Superior temporal gyrus (tissue), 1 donor: ENCODE measurements around the gene CORO7.
"Not testable (repeated sequence)": the region's sequence is repeated elsewhere in the genome, so short reads cannot be mapped to it uniquely, and the experiment has no call there.

Experiments
- DNase-seq: peaks from one replicate; pipeline ENCODE4 v3.0.0-alpha.2; 2016; ENCODE audit errors: extremely low spot score

The CORO7 gene

DNA sequence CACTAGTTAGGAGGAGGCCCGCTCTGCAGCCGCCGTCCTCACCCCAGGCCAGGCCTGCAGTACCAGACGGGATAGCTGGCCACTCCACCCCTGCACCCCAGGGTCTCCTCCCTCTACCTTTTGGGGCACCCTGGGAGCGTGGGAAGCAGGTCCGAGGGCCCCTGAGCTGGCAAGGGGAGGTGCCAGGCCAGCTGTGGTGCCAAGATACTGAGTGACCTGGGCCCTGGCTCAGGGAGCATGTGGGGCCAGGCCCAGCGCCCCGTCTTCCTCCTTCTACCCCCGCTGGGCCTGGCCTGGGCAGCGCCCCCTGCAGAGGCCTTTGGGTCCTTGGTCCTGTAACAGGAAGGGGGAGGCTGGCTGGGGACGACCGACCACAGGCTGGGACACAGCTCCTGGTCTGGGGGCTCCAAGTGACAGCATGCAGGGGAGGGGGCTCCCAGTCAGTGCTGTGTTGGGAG is 78.2 kb downstream of the CORO7 start:
- no peak for DNase-seq

DNA sequence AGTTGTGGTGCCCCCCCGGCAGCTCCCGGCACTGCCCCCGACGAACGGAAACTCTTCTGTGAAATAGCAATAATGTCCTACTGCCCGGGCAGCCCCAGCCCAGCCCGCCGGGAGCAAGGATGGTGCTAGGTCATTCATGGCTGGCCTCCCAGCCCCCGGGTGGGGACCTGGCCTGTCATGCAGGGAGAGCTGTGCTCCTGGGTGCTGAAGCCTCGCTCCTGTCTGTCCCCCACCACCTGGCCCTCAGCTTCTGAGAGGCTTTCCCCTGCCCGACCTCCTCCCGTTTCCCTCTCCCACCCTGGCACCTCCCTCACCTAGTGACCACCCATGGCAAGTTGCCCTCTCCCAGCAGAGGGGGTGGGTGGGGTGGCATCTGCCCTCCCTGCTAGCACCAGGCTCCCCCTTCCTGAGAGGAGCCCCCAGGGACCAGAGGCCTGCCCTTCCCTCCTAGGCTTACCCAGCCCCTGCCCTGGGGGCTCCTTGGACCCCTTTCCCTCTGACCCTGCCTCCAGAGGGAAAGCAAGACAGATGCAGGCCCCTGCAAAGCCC is 78.8 kb downstream of the CORO7 start:
- no peak for DNase-seq

DNA sequence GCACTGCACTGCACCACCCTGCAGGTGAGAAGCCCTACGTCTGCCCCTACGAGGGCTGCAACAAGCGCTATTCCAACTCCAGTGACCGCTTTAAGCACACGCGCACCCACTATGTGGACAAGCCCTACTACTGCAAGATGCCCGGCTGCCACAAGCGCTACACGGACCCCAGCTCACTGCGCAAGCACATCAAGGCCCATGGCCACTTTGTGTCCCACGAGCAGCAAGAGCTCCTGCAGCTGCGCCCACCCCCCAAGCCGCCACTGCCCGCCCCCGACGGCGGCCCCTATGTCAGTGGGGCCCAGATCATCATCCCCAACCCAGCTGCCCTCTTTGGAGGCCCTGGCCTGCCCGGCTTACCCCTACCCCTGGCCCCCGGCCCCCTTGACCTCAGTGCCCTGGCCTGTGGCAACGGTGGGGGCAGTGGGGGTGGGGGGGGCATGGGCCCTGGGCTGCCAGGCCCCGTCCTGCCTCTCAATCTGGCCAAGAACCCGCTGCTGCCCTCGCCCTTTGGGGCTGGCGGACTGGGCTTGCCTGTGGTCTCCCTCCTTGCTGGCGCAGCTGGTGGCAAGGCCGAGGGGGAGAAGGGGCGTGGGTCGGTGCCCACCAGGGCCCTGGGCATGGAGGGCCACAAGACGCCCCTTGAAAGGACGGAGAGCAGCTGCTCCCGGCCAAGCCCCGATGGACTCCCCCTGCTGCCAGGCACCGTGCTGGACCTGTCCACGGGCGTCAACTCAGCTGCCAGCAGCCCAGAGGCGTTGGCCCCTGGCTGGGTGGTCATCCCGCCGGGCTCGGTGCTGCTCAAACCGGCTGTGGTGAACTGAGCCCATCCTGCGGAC is 79.5 kb downstream of the CORO7 start:
- DNase-seq = no peak

DNA sequence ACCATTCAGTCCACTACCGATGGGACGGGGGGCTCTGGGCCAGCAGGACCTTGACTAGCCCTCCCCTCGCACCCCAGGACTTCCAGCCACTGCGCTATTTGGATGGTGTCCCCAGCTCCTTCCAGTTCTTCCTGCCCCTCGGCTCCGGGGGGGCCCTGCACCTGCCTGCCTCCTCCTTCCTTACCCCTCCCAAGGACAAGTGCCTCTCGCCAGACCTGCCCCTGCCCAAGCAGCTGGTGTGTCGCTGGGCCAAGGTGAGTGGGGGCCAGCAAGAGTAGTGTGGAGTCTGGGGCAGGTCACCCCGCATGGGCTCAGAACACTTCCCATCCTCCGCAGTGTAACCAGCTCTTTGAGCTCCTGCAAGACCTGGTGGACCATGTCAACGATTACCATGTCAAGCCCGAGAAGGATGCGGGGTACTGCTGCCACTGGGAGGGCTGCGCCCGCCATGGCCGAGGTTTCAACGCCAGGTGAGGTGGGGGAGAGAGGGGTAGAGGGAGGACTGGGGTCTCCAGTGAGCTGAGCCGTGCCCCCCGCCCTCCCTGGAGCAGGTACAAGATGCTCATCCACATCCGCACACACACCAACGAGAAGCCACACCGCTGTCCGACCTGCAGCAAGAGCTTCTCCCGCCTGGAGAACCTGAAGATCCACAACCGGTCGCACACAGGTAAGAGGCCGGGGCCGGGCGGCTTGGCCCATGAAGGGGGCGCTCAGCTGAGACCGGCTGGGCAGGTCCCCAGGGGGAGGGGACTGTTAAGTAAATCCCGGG is 81.5 kb downstream of the CORO7 start:
- no peak for DNase-seq

DNA sequence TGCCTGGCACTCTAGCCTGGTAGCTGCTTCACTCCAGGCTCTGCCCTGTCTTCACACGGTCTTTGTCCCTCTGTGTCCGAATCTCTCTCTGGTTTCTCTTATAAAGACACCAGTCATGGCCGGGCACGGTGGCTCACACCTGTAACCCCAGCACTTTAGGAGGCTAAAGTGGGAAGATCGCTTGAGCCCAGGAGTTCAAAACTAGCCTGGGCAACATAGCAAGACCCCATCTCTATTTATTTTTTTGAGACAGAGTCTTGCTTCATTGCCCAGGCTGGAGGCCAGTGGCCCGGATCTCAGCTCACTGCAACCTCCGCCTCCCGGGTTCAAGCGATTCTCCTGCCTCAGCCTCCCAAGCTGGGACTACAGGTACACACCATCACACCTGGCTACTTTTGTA is 82.7 kb downstream of the CORO7 start:
- not testable (repeated sequence) for DNase-seq

DNA sequence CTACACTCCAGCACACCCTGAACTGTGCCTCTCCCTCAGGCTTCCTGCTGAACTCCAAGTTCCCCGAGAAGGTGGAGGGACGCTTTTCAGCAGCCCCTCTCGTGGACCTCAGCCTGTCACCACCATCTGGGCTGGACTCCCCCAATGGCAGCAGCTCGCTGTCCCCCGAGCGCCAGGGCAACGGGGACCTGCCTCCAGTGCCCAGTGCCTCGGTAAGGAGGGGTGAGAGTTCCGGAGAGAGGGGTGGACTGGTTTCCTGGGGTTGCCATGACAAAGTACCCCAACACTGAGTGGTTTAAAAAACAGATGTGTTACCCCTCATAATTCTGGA is 83.1 kb downstream of the CORO7 start:
- no peak for DNase-seq

DNA sequence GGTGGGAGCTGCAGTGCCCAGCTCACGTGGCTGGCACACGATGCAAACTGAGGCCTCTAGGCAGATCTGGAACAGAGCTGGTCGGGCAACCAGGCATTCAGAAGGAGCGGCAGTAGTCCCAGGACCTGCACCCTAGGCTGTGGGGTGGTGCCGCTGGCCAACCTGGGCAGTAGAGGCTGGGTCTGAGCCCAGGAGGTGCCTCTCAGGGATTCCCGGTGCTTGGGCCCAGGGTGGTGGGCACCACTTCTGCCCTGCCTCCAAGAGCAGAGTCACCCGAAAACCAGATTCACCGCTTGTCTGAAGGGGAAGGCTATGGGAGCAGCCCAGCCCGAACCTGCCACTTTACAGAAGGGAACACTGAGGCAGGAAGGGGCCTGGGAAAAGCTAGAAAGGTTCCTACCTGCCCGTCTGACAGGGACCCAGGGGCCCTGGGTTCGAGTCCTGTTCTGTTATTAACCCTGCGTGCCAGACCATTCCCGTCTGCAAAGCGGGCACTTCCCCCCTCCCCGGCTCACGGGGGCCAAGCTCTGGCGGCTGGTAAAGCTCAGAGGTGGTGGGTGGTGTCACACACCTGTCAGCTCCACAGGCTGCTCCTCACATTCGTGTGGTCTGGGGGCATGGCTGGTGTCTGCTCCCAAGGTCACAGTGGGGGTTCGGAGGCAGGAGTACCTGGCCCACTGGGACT is 83.6 kb downstream of the CORO7 start:
- no peak for DNase-seq

DNA sequence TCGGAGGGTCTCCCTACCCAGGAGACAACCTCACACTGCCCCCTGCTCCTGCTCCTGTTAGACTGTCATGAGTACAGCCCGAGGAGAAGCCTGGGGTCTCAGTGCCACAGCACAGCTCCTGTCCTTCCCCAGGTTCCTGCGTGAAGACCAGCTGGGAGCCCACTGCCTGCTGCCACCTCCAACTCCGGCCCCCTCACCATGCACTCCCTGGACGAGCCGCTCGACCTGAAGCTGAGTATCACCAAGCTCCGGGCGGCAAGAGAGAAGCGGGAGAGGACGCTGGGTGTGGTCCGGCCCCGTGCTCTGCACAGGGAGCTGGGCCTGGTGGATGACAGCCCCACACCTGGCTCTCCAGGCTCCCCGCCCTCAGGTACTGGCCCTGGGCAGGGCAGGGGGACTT is 84.3 kb downstream of the CORO7 start:
- no peak for DNase-seq

DNA sequence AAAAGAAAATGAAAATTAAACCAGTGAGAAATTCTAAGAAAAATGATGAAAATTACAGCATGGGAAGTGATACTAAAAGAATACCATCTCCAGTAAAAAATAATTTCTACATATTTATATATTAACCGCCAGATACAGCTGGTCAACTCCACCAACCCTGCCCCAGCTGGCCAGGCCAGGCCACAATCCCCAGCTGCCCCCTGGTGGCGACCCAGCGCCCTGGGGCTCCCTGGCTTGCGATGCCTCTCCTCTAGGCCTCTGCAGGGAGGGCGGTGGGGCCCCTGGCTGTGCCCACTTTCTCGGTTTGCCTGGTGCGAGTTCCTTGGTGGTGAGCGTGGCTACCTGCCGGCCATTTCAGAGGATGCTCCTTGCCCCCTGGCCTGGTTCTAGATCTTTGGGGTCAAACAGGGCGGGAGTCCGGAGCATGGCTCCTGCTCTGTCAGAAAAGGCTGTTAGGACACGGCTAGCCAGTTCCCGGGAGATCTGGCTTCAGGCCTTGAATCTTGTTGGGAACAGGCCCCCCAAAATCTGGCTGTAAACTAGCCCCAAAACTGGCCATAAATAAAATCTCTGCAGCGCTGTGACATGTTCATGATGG is 86.0 kb downstream of the CORO7 start:
- peak; percentile 79 for DNase-seq

DNA sequence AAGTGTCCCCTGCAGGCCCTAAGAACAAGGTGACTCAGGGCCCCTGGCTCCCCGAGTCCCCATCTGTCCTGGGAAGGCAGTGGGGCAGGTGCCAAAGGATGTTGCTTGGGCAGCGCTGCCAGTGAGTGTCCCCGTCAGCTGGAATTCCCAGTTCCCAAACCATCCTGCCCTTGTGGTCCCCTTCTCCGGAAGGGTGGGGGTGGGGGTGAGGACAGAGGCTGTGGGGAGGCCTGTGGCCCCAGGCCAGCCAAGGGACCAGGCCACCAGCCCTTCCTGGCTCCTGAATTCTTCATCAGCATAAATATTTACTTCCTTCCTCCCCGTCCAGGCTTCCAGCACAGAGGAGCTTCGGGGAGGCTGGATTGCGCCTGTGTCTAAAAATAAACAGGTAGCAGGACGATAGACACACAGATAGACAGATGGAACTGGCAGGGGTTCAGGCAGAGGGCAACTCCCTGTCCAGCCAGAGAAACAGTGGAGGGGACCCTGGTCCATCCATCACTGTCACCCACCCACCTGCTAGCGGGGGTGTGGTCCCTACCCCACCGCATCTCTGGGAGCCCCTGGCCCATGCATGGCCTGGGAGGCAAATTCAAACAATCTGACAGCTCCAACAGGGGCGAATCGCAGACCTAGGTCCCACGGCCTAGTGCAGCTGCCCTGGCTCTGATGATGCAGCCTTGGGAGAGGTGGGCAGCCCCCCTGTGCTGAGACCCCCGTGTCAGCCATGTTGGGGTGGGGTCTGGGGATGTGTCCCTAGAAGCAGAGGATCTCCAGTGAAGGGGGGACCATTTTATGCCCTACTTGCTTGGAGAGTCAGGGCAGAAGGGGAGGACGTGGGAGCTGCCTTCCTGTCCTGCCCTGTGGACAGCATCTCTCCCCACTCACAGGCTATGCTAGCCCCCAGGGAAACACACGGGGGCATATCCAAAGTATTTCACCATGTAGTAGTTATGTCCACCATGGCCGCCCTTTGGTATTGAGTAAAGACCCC is 87.3 kb downstream of the CORO7 start:
- DNase-seq = no peak

DNA sequence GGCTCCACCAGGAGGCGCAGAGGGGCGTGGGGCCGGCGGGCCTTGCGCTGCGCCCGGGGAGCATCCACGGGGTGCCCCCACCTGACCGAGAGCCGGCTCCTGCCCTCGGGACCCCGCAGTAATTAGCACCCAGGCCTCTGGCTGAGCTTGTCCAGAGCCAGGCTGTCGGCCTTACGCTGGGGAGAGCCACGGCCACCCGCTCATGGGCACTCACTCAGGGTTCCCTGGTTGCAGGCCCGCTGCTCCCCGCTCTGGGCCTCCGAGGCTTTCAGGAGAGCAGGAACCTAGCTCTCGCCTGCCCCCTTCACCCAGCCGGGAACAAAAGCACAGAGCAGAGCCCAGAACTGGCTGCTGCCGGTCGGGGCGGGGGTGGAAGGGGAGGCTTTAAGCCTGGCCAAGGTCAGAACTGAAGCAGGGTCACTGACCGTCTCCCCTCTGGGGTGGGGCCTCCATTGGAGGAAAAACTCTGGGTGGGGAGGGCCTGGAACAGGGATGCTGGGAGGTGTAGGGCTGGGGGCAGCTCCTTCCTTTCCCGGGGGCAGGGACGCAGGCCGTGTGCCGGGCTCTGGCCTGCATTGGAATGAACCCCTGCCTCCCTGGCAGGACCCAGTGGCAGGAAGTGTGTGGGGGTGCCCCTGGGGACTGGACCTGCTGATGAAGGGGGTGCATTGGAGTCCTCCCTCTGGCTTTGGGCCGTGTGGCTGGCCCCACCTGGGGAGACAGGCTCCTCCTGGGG is 88.2 kb downstream of the CORO7 start:
- DNase-seq = peak; percentile 66

DNA sequence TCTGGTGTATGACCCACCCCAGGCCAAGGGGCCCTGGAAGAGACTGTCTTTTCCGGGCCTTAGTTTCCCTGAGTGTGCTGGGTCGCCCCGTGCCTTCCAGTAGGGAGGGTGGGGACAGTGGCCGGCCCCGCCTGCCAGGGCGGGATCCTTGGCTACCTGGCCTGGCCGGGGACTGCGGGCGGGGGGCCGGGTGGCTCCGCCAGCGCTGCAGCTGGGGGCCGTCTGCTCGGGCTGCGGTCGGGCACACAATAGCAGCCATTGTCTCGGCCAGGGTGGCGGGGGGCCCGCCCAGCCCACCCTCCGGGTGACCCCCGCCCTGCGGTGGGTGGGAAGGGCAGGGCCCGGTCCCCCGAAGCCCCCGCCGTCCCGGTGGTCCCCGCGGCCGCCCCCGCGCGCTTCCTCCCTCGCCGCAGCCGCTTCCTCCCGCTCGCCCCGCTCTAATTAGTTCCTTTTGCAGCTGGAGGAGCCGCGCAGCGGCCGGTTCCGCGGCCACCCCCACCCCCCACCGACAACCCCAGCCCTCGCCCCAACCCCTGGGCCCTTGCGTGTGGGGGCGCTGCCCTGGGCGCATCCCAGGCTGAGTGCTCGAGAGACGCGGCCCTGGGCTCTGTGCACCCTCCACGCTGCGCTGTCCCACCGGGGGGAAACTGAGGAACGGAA is 88.9 kb downstream of the CORO7 start:
- DNase-seq = no peak

DNA sequence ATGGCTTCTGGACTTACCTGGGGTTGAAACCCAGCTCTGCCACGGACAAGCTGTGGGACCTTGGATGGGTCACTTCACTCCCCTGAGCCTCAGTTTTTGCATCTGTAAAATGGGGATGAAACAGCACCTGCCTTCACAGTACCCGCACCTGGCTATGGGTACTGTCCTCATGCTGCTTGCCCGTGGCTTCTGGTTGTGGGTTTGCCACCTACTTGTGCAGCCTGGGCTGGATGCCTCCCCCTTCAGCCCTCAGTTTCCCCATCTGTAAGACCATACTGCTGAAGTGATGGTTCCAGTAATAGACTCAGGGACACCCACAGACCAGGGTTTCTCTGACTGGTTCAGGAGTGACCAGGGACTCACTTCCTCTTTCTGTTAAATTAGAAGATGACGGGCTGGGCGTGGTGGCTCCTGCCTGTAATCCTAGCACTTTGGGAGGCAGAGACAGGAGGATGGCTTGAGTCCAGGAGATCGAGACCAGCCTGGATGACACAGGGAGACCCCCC is 91.1 kb downstream of the CORO7 start:
- DNase-seq = no peak

DNA sequence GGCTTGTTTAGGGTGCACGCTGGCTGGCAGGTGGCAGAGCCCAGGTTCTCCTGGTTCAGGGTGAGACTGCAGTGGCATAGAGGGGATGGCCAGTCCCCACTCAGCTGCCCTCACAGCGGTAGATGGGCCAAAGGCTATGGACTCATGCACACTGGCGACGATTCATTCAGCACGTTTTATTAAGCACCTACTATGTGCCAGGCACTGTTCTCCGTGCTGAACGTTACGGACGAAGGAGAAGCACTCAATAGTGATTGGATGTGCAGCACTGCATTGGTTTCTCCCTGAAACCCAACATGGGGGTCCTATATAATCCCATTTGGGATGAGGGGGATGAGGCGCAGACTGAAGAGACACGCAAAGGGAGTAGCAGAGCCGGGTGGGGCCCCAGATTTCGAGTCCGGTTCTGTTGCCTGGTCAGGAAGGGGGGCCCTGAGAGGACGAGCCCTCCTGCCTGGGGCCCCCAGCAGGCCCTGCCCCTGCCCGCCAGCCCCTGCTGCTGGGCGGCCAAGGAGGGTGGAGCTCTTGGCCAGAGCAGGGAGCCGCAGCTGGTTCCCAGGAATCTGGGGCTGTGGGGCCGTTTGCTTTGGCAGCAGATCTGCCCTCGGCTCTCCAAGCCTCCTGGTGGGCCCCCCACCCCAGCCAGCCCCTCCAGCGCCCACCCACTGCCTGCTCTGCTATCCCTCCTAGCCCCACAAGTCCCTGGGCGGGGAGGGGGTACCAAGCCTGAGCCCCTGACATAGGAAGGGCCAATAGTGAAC is 91.7 kb downstream of the CORO7 start:
- DNase-seq = no peak

DNA sequence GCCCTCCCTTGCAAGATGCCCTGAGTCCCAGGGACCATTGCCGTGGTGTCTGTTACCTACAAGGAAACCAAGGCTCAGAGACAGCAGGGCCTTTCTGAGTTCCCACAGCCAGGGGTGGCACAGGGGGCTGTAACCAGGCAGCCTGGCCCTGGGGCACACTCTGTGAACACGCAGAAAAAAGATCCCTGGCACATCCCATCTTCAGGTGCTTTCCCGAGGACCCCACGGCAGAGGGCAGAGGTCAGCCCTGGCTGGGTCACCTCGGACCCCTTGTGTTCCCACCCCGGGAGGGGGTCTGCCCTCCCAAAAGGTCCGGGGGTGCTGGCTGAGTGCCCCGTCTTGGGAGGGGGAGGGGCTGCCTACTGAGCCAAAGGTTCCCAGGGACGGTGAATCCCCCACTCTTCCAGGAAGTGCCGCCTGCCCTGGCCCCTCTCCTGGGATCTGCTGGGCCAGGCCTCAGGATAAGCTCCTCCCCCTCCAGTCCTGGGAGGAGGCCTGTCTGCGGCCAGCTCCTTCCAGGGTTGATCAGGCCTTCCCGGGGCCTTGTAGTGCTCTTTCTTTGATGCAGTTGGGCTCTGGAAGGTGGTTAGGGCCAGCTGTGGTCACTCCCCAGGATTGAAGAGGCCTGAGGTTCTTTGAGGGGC is 92.4 kb downstream of the CORO7 start:
- no peak for DNase-seq

DNA sequence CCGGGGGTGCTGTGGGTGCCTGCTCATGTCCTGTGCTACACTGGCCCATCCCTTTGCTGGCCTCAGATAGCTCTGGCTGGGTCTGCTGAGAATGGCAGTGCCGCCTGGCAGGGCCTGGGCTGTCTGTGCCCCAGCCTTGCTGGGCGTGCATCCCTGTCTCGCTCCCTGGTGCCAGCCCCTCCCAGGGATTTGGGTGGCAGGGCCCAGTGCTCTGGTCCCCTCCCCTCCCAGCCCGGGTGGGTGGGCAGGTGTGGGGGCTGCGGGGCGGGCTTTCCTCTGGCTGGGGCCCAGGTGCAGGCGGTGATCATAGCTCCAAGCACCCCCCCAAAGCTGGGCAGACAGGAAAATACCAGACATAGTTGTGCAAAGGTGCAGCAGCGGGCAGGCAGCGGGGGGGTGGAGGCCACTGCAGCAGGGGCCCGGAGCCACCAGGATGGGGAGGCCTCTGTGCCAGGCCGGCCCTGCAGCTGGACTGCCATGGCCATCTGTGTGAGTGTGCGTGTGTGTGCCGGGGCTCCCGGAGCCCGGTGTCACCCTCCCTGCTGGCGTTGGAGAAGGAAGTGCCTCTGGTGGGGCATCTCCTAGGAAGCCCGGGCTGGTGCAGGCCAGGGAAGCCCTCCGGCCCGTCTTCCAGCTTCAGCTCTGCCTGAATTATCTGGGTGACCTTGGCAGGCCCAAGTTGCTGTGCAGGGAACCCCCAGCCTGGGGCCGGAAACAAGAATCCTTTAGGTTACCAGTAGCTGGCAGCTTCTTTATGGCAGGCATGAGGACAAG is 93.1 kb downstream of the CORO7 start:
- peak; percentile 43 for DNase-seq
